GM23338 (cell line): Measurements from ENCODE around the gene MAN1C1. TPM values are rescaled to one million over a fixed set of nuclear protein-coding genes. Genes with fewer than 3 reads are reported as not detected.

Source experiments
- ATAC-seq: fragments of 200-7000 bp; cut with Tn5 transposase; 3 replicates; pipeline ENCODE4 v1.9.1; 2020
- DNase-seq: peaks from one replicate; pipeline ENCODE4 v3.0.0-alpha.2; 2015; ENCODE audit warnings: low spot score
- H2AFZ ChIP-seq: fragments of 200-600 bp; sonication (generic); 2 replicates; pipeline ENCODE4 v1.8.0; 2016; ENCODE audit warnings: antibody characterized with exemption, mild to moderate bottlenecking, moderate library complexity
- H3F3A ChIP-seq: fragments of 200-600 bp; sonication (generic); replicated peaks from 2 replicates; pipeline ENCODE4 v1.8.0; 2017; ENCODE audit warnings: antibody characterized with exemption, mixed run types, low read depth
- H3K27ac ChIP-seq: fragments of 200-600 bp; sonication (generic); 2 replicates; pipeline ENCODE4 v1.6.1; 2016; ENCODE audit warnings: low read depth
- H3K27me3 ChIP-seq: fragments of 200-600 bp; sonication (generic); 2 replicates; pipeline ENCODE4 v1.8.0; 2016; ENCODE audit warnings: mild to moderate bottlenecking, mixed run types, moderate library complexity; ENCODE audit not compliant: insufficient read depth
- H3K36me3 ChIP-seq: fragments of 200-600 bp; sonication (generic); 2 replicates; pipeline ENCODE4 v1.8.0; 2016; ENCODE audit warnings: mild to moderate bottlenecking; ENCODE audit not compliant: insufficient read depth
- H3K4me1 ChIP-seq: fragments of 200-600 bp; sonication (generic); 2 replicates; pipeline ENCODE4 v1.8.0; 2016; ENCODE audit warnings: mild to moderate bottlenecking, moderate library complexity; ENCODE audit not compliant: insufficient read depth
- H3K4me2 ChIP-seq: fragments of 200-600 bp; sonication (generic); 2 replicates; pipeline ENCODE4 v1.7.1; 2017; ENCODE audit warnings: mixed run types
- H3K4me3 ChIP-seq: fragments of 200-600 bp; sonication (generic); 2 replicates; pipeline ENCODE4 v1.6.1; 2016; ENCODE audit warnings: mixed run types
- H3K79me2 ChIP-seq: fragments of 200-600 bp; sonication (generic); replicated peaks from 2 replicates; pipeline ENCODE4 v1.8.0; 2017; ENCODE audit warnings: mild to moderate bottlenecking; ENCODE audit not compliant: insufficient read depth
- H3K9me2 ChIP-seq: fragments of 200-600 bp; sonication (generic); 2 replicates; pipeline ENCODE4 v1.8.0; 2017; ENCODE audit not compliant: insufficient read depth
- H4K20me1 ChIP-seq: fragments of 200-600 bp; sonication (generic); replicated peaks from 2 replicates; pipeline ENCODE4 v1.8.0; 2017; ENCODE audit warnings: mild to moderate bottlenecking; ENCODE audit not compliant: insufficient read depth
- H3K27ac Mint-ChIP-seq: 2 replicates; pipeline ENCODE4 v1.8.0; 2020; ENCODE audit warnings: inconsistent platforms, mild to moderate bottlenecking, moderate library complexity, mixed read lengths
- H3K27me3 Mint-ChIP-seq: 3 replicates; pipeline ENCODE4 v1.8.0; 2022; ENCODE audit warnings: low read depth, mild to moderate bottlenecking, moderate library complexity, mixed read lengths, inconsistent platforms; ENCODE audit not compliant: insufficient read depth, poor library complexity
- H3K36me3 Mint-ChIP-seq: 3 replicates; pipeline ENCODE4 v1.8.0; 2021; ENCODE audit warnings: low read depth, mild to moderate bottlenecking, inconsistent platforms, moderate library complexity, mixed read lengths
- H3K4me1 Mint-ChIP-seq: 3 replicates; pipeline ENCODE4 v1.8.0; 2020; ENCODE audit warnings: mild to moderate bottlenecking, inconsistent platforms, mixed read lengths
- H3K4me3 Mint-ChIP-seq: 3 replicates; pipeline ENCODE4 v1.8.0; 2021; ENCODE audit warnings: moderate library complexity, mild to moderate bottlenecking, inconsistent platforms, mixed read lengths
- H3K9me3 Mint-ChIP-seq: 3 replicates; pipeline ENCODE4 v1.8.0; 2020; ENCODE audit warnings: moderate library complexity, mild to moderate bottlenecking, inconsistent platforms, mixed read lengths
- CREB1 ChIP-seq: fragments of 250-450 bp; sonication (Bioruptor Pico); IDR thresholded peaks from 2 replicates; pipeline ENCODE4 v1.5.0; 2020; ENCODE audit warnings: low read depth, mild to moderate bottlenecking, moderate library complexity
- ETS1 ChIP-seq: IDR thresholded peaks from 2 replicates; pipeline ENCODE4 v1.6.1; 2016; ENCODE audit warnings: antibody characterized with exemption
- EZH2 ChIP-seq: fragments of 200-600 bp; sonication (generic); IDR thresholded peaks from one replicate; pipeline ENCODE4 v1.8.0; 2017; ENCODE audit warnings: antibody characterized with exemption, mild to moderate bottlenecking, low read depth; ENCODE audit not compliant: unreplicated experiment
- EZH2phosphoT487 ChIP-seq: fragments of 200-600 bp; sonication (generic); IDR thresholded peaks from one replicate; pipeline ENCODE4 v1.8.1; 2018; ENCODE audit warnings: antibody characterized with exemption; ENCODE audit not compliant: unreplicated experiment
- NANOG ChIP-seq: IDR thresholded peaks from 2 replicates; pipeline ENCODE4 v1.6.1; 2016; ENCODE audit warnings: antibody characterized with exemption, borderline replicate concordance
- POLR2AphosphoS5 ChIP-seq: IDR thresholded peaks from 2 replicates; pipeline ENCODE4 v1.6.1; 2016; ENCODE audit warnings: antibody characterized with exemption, low read depth
- REST ChIP-seq: IDR thresholded peaks from one replicate; pipeline ENCODE4 v1.6.1; 2018; ENCODE audit warnings: antibody characterized with exemption; ENCODE audit not compliant: unreplicated experiment
- ZNF114 ChIP-seq: fragments of 250-450 bp; sonication (Bioruptor Pico); IDR thresholded peaks from 2 replicates; pipeline ENCODE4 v1.5.0; 2020; ENCODE audit warnings: mild to moderate bottlenecking, moderate library complexity
- ZNF331 ChIP-seq: fragments of 250-450 bp; sonication (Bioruptor Pico); IDR thresholded peaks from 2 replicates; pipeline ENCODE4 v1.5.0; 2020; ENCODE audit warnings: low read depth, mild to moderate bottlenecking, moderate library complexity
- polyA plus RNA-seq: library from polyadenylated mRNA; unstranded; fragments of >200 nt; fragmentation: Nextera tagmentation; extraction: Ambion mirVana; gene quantifications from 2 replicates; pipeline ENCODE4 v1.2.1, GENCODE V29; 2016
- total RNA-seq: library from RNA; depleted of rRNA; stranded (reverse); fragments of >200 nt; shearing (Covaris generic); gene quantifications from 2 replicates; pipeline ENCODE4 v1.2.3, GENCODE V29; 2014
- TF ChIP-seq, protein P1 (sequence below): fragments of 250-450 bp; sonication (Bioruptor Pico); IDR thresholded peaks from 2 replicates; pipeline ENCODE4 v1.5.0; 2020; ENCODE audit warnings: mild to moderate bottlenecking, moderate library complexity
- TF ChIP-seq, protein P2 (sequence below), 2 experiments: fragments of 200-600 bp in 1 of 2; sonication (generic) in 1 of 2; conservative IDR thresholded peaks; 2 replicates each; pipeline versions ENCODE4 v1.5.1 to v1.6.1; 2016 to 2017; ENCODE audit warnings: antibody characterized with exemption in 2 of 2, low read depth in 2 of 2, mild to moderate bottlenecking in 2 of 2, moderate library complexity in 1 of 2

The MAN1C1 gene
- total and polyA plus RNA-seq, 2 experiments from 2014 or later: 5.4 to 13.6 TPM

DNA sequence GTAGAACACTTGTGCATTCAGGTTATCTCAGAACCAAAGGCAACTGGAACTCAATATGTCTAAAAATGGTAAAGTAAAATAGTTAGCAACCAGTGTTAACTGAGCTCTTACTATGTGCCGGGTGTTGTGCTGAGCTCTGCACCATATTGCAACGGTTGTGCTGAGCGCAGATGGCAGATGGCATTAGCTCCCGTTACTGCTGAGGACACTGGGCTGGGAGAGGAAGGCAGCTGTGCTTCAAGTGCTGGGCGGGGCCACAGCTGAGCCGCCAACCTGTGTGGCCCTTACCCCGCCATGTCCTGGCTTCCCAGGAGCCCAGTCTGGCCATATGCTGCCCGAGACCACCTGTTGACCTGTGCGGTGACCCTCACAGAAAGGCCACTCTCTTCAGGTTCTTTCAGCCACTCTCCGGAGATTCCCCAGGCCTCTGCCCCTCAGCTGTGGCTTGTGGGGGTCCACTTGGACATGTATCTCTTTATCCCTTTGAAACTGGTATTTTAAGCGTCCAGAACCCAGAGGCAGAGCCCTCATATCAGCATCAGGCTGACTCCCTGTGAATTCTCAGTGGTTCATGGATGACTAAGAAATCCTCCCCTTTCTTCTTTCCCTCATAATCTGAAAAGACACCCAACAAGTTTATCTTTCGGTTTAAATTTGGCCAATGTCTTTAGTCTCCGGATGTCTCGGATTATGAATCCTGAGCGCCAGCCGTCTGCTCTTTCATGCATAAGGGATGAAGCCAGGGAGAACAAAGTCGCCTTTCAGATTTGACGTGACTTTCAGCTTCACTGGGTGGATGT, 46.8 kb upstream of the MAN1C1 start (continued):
- TF ChIP-seq, protein P1, sequence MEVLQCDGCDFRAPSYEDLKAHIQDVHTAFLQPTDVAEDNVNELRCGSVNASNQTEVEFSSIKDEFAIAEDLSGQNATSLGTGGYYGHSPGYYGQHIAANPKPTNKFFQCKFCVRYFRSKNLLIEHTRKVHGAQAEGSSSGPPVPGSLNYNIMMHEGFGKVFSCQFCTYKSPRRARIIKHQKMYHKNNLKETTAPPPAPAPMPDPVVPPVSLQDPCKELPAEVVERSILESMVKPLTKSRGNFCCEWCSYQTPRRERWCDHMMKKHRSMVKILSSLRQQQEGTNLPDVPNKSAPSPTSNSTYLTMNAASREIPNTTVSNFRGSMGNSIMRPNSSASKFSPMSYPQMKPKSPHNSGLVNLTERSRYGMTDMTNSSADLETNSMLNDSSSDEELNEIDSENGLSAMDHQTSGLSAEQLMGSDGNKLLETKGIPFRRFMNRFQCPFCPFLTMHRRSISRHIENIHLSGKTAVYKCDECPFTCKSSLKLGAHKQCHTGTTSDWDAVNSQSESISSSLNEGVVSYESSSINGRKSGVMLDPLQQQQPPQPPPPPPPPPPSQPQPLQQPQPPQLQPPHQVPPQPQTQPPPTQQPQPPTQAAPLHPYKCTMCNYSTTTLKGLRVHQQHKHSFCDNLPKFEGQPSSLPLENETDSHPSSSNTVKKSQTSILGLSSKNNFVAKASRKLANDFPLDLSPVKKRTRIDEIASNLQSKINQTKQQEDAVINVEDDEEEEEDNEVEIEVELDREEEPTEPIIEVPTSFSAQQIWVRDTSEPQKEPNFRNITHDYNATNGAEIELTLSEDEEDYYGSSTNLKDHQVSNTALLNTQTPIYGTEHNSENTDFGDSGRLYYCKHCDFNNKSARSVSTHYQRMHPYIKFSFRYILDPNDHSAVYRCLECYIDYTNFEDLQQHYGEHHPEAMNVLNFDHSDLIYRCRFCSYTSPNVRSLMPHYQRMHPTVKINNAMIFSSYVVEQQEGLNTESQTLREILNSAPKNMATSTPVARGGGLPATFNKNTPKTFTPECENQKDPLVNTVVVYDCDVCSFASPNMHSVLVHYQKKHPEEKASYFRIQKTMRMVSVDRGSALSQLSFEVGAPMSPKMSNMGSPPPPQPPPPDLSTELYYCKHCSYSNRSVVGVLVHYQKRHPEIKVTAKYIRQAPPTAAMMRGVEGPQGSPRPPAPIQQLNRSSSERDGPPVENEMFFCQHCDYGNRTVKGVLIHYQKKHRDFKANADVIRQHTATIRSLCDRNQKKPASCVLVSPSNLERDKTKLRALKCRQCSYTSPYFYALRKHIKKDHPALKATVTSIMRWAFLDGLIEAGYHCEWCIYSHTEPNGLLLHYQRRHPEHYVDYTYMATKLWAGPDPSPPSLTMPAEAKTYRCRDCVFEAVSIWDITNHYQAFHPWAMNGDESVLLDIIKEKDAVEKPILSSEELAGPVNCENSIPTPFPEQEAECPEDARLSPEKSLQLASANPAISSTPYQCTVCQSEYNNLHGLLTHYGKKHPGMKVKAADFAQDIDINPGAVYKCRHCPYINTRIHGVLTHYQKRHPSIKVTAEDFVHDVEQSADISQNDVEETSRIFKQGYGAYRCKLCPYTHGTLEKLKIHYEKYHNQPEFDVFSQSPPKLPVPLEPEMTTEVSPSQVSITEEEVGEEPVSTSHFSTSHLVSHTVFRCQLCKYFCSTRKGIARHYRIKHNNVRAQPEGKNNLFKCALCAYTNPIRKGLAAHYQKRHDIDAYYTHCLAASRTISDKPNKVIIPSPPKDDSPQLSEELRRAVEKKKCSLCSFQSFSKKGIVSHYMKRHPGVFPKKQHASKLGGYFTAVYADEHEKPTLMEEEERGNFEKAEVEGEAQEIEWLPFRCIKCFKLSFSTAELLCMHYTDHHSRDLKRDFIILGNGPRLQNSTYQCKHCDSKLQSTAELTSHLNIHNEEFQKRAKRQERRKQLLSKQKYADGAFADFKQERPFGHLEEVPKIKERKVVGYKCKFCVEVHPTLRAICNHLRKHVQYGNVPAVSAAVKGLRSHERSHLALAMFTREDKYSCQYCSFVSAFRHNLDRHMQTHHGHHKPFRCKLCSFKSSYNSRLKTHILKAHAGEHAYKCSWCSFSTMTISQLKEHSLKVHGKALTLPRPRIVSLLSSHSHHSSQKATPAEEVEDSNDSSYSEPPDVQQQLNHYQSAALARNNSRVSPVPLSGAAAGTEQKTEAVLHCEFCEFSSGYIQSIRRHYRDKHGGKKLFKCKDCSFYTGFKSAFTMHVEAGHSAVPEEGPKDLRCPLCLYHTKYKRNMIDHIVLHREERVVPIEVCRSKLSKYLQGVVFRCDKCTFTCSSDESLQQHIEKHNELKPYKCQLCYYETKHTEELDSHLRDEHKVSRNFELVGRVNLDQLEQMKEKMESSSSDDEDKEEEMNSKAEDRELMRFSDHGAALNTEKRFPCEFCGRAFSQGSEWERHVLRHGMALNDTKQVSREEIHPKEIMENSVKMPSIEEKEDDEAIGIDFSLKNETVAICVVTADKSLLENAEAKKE (CRISPR knock-in tag): no peak

DNA sequence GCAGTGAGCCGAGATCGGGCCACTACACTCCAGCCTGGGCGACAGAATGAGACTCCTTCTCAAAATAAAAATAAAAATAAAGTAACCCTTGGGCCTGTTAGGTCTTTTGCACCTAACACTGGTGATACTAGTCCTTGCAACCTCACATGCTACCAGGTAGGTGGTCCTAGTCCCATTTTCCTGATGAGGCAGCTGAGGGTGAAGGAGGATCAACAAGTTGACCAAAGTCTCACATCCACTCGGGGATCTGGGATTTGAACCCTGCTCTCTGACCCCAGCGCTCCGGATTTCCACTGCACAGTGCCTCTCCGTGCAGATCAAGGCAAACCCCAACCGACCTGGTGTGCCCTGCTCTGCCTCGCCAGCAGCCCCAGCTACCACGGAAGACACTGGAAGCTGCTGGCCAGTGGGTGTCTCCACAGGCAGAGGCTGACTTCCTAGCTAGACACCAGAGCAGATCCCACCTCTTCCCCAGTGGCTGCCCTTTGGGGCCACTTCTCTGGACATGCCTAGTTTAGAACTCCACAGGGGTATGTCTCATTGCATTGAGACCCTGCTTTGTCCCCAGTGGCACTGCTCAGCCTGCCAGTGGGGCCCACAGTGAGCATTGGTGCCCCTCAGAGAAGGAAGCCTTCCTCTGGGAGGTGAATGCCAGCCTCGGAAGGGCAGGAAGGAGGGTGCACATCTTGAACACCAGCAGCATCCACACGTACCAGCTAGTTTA, 45.6 kb upstream of the MAN1C1 start:
- Mint-ChIP-seq H3K36me3 (no peaks in the 10 kb centered on the region; the same call in 2 of the 3 replicates), H3K27me3 (peaks cover 21% of the 10 kb centered on the region), H3K4me3 (no peak overlapping the region), H3K4me1 (peaks cover 53% of the 10 kb centered on the region), H3K9me3 (no peaks in the 10 kb centered on the region), H3K27ac (no peak overlapping the region)
- peaks cover 25% of the 10 kb centered on the region for H3K4me1 ChIP-seq
- ATAC-seq: no peak
- no peaks in the 10 kb centered on the region for H3K36me3 ChIP-seq
- no peaks in the 10 kb centered on the region for H3K79me2 ChIP-seq
- no peak overlapping the region for H3K27ac ChIP-seq
- H3K4me3 ChIP-seq: no peak overlapping the region
- no peaks in the 10 kb centered on the region for H3F3A ChIP-seq
- no peaks in the 10 kb centered on the region for H3K9me2 ChIP-seq
- no peak overlapping the region for H2AFZ ChIP-seq
- no peaks in the 10 kb centered on the region for H3K27me3 ChIP-seq
- H4K20me1 ChIP-seq: no peaks in the 10 kb centered on the region
- DNase-seq: no peak
- H3K4me2 ChIP-seq: no peak overlapping the region
- TF ChIP-seq ZNF114 (CRISPR knock-in tag) (no peak), NANOG (no peak), ZNF331 (CRISPR knock-in tag) (no peak), REST (no peak), CREB1 (CRISPR knock-in tag) (no peak), ETS1 (no peak), POLR2AphosphoS5 (no peak), EZH2phosphoT487 (no peak), EZH2 (no peak)
- TF ChIP-seq, protein P2, sequence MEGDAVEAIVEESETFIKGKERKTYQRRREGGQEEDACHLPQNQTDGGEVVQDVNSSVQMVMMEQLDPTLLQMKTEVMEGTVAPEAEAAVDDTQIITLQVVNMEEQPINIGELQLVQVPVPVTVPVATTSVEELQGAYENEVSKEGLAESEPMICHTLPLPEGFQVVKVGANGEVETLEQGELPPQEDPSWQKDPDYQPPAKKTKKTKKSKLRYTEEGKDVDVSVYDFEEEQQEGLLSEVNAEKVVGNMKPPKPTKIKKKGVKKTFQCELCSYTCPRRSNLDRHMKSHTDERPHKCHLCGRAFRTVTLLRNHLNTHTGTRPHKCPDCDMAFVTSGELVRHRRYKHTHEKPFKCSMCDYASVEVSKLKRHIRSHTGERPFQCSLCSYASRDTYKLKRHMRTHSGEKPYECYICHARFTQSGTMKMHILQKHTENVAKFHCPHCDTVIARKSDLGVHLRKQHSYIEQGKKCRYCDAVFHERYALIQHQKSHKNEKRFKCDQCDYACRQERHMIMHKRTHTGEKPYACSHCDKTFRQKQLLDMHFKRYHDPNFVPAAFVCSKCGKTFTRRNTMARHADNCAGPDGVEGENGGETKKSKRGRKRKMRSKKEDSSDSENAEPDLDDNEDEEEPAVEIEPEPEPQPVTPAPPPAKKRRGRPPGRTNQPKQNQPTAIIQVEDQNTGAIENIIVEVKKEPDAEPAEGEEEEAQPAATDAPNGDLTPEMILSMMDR (conservative IDR thresholded peaks at IDR 0.05; ENCODE audit: low read depth in 2 of 2): no peak
